Effector CD4-positive, alpha-beta T cell (primary cell): ENCODE results near the gene LMF2.
"Not testable (repeated sequence)": the region's sequence is repeated elsewhere in the genome, so short reads cannot be mapped to it uniquely, and the experiment has no call there.

Experiments used
- DNase-seq: peaks from one replicate; pipeline ENCODE4 v3.0.0-alpha.2; 2020

The LMF2 gene

GRCh38 chr22:50523806-50524675 lies 16.5 kb upstream of the LMF2 start:
- no peak for DNase-seq

GRCh38 chr22:50523458-50523805 lies 15.9 kb upstream of the LMF2 start:
- DNase-seq: no peak

DNA sequence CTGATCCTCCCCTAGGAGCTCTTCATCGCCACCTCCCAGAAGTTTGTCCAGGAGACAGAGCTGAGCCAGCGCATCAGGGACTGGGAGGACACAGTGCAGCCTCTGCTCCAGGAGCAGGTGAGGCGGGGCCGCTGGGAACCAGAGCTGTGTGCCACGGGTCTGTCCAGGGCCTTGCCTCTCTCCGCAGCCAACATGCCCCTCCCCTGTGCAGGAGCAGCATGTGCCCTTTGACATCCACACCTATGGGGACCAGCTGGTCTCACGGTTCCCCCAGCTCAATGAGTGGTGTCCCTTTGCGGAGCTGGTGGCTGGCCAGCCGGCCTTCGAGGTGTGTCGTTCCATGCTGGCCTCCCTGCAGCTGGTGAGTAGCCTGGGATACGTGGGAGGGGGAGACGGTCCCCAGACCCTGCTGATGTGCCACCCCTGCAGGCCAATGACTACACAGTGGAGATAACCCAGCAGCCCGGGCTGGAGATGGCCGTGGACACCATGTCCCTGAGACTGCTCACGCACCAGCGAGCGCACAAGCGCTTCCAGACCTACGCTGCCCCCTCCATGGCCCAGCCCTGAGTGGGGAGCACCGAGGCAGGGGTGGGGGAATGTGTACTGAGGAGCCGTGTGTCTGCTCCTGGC lies 15.4 kb upstream of the LMF2 start:
- no peak for DNase-seq

GRCh38 chr22:50522208-50522805 lies 14.8 kb upstream of the LMF2 start:
- no peak for DNase-seq

DNA sequence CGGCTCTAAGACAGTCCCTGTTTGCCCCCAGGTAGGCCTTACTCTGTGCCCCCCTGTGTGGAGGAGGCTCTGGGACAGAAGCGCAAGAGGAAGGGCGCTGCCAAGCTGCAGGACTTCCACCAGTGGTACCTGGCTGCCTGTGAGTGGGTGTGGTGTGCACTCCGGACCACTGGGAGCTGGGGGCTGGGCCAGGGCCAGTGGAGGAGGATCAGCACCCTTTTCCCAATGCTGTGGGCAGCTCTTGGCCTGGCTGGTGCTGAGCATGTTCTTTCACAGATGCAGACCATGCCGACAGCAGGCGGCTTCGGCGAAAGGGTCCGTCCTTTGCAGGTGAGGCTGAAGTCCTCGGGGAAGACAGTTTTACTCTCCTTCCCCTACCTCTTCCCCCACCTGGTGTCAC lies 14.2 kb upstream of the LMF2 start:
- no peak for DNase-seq

DNA sequence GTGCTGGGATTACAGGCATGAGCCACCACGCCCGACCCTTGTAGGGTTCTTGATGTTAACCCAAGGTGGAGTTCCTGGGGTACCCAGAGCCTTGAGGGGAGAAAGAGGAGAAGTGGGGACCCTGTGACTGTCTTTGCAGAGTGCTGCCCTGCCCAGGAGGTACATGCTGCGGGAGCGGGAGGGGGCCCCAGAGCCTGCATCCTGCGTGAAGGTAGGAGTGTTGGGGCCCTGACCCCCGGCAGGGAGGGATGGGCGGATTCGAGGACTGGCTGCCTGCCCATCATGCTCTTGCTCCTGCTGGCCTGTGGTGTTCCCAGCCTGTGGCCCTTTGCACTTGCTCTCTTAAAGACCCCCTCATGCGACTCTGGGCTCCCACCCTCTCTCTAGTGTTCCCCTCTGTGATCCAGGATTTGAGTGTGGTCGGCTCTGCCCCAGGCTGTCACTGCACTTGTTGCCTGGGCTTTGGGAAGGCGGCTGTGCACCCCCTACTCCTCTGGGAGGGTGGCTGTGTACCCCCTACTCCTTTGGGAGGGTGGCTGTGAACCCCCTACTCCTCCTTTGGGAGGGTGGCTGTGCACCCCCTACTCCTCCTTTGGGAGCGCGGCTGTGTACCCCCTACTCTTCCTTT lies 13.4 kb upstream of the LMF2 start:
- no peak for DNase-seq

DNA sequence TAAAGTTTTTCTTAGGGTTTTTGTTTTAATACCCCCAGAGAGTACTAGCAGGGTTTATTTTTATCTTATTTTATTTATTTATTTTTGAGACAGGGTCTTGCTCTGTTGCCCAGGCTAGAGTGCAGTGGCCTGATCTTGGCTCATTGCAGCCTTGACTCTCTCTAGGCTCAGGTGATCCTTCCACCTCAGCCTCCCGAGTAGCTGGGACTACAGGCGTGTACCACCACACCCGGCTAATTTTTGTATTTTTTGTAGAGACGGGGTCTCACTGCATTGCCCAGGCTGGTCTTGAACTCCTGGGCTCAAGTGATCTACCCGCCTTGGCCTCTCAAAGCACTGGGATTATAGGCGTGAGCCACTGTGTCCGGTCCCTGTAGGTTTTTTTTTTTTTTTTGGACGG lies 12.7 kb upstream of the LMF2 start:
- DNase-seq: not testable (repeated sequence)

- DNase-seq: no peak
Observed at GRCh38 chr22:50519151-50519550, 11.6 kb upstream of the LMF2 start.

- DNase-seq: no peak
Observed at GRCh38 chr22:50518606-50519005, 11.1 kb upstream of the LMF2 start.

DNA sequence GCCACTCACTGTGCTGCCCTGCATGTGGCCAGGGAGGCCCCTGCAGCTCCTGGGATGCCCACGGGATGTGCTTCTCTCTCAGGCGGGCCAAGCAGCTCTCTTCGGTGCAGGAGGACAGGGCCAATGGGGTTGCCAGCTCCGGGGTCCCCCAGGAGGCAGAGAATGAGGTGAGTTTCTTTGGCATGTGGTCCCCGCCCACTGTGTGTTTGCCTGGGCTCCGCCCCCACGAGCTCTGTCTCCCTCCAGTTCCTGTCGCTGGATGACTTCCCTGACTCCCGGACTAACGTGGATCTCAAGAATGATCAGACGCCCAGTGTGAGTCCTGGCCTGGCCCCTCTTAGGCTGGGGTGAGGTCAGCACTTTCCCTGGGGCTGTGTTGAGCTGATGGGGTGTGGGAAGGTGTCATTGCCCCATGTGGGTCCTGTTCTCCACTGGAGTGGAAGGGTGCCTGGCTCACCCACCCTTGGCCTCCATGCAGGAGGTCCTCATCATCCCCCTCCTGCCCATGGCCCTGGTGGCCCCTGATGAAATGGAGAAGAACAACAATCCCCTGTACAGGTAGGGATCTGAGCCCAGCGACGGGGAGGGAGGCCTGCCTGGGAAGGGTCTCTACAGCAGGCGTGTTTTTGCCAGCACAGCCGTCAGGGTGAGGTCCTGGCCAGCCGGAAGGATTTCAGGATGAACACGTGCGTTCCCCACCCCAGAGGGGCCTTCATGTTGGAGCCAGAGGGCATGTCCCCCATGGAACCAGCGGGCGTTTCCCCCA lies 10.2 kb upstream of the LMF2 start:
- DNase-seq: no peak

DNA sequence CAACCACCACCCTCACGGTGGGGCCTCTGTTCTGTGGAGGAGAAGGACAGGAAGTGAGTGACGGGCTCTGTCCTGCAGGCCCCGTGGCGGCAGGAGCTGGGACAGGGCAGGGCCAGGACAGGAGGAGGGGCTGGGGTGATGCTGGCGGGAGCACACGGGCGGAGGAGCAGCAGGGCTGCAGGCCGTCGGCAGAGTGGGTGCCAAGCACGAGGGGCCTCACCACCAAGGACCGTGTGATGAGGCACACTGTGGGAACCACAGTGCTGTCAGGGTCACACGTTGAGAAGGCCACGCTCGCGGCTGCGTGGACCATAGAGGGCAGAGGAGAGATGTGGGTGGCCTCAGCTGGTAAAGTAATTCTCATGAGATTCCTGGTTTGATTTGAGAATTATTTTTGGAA lies 9.4 kb upstream of the LMF2 start:
- DNase-seq: no peak

- DNase-seq: no peak
Observed at GRCh38 chr22:50516068-50516467, 8.6 kb upstream of the LMF2 start.

GRCh38 chr22:50513175-50513574 lies 5.7 kb upstream of the LMF2 start:
- no peak for DNase-seq

DNA sequence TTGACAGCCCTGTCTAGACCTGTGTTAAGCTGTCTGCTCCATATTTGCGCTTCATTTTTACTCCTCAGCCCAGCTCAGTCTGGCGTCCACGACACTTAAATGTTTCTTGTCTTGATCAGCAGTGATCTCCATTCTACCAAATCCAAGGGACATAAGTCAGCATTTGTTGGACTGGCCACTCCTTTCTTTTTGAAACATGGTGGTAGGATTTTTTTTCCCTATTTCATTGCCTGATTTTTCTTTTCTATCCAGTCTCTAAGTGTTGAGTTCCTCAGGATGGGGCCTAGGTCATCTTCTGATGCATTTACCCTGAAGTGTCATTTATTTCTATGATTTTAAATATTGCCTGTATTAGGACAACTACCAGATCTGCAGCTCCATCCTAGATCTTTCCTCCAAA lies 1.4 kb upstream of the LMF2 start:
- DNase-seq: no peak

- DNase-seq: peak; percentile 98
Observed at GRCh38 chr22:50507991-50508884, 736 bp upstream of the LMF2 start, which contains the start of gene NCAPH2. TSS of gene NCAPH2 (plus strand) at chr22:50508224. CDS start at chr22:50508338, 114 bp downstream.

GRCh38 chr22:50506611-50507420 lies 686 bp downstream of the LMF2 start:
- DNase-seq: no peak

DNA sequence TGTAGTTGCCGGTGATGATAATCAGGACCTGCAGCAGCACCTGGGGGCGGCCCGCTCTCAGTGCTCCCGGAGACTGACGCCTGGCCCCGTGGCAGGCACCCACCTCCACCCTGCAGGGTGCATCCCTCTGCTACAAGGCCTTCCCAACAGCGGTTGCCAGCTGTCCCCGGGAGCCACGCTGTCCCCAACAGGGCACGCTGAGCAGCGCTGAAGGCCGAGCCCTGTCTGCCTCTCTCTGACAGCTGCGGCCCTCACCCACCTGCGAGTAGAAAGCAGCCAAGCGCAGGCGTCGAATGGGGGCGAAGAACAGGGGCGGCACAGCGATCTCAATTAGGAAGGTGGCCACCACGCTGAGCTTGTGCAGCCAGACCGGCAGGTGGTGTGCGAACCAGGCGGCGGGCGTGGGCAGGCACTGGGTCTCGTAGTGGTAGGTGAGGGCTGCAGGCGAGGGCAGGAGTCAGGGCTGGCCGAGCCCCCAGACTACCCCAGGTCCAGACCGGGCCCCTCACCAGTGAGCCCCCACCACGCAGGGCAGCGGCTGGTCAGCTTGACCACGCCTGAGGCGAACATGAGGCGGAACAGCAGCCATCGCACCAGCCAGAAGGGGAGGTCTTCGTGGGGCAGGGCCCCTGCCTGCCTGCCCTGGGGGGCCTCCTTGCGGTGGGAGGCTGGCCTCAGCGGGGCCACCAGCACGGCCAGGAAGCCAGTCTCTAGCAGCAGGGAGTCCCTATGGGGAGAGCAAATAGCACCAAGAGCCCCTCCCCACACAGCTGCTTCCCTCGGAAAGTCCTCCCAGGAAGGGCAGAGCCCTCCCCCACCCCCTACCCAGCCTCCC lies 1.5 kb downstream of the LMF2 start:
- no peak for DNase-seq

- no peak for DNase-seq
Observed at GRCh38 chr22:50505276-50505775, 2.2 kb downstream of the LMF2 start.

DNA sequence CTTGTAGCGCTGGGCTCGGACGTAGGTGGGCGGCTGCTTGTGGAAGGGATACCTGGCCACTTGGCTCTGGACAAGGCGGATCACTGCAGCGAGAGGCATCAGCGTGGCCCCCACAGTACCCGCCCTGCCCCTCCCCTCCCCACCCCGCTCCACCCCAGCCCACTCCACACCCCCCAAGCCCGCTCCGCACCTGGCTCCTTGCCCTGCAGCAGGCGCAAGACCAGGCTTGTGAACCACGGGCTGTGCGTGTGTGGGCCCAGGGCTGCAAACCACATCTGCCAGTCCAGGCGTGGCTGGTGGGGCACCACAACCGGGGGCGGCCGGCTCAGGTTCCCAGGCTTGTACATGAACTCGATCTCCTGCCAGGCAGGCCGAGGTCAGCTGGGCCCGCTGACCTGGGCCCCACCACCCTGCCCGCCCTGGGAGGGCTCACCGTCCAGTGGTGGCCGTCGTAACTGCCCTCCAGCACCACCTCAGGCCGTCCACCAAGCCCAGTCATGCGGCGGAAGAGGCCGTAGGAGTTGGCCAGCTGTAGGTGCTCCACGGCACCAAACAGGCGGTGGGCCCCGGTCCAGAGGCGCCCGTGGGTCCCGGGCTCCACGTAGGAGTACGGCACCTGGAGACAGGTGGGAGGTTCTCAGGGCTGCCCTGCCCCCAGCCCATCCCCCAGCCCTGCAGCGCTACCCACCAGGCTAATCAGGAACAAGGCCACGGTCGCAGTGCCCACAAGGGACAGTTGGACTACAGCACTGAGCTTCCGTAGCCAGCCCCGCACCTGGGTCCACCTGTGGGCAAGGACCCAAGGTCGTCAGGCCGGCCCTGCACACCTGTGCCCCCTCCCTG lies 2.9 kb downstream of the LMF2 start:
- no peak for DNase-seq
